ENCODE data around the gene TAGLN3. TPM values are rescaled to one million over a fixed set of nuclear protein-coding genes. Genes with fewer than 3 reads are reported as not detected.

Gene TAGLN3
- total RNA-seq, 1 donor: not detected

DNA sequence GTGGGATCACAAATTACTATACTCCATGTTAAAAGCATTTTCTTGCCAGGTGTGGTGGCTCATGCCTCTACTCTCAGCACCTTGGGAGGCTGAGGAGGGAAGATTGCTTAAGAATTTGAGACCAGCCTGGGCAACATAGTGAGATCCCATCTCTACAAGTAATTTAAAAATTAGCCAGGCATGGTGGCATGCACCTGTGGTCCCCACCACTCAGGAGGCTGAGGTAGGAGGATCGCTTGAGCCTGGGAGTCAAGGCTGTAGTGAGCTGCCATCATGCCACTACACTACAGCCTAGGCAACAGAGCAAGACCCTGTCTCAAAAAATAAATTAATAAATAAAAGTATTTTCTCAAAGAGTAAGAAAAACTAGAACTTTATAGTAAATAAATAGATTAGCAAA is 42.8 kb upstream of the TAGLN3 start:
- H3K4me3 ChIP-seq (ENCODE audit: low read depth, low read length): no peak overlapping the region
- TF ChIP-seq, protein P1, sequence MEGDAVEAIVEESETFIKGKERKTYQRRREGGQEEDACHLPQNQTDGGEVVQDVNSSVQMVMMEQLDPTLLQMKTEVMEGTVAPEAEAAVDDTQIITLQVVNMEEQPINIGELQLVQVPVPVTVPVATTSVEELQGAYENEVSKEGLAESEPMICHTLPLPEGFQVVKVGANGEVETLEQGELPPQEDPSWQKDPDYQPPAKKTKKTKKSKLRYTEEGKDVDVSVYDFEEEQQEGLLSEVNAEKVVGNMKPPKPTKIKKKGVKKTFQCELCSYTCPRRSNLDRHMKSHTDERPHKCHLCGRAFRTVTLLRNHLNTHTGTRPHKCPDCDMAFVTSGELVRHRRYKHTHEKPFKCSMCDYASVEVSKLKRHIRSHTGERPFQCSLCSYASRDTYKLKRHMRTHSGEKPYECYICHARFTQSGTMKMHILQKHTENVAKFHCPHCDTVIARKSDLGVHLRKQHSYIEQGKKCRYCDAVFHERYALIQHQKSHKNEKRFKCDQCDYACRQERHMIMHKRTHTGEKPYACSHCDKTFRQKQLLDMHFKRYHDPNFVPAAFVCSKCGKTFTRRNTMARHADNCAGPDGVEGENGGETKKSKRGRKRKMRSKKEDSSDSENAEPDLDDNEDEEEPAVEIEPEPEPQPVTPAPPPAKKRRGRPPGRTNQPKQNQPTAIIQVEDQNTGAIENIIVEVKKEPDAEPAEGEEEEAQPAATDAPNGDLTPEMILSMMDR (IDR thresholded peaks at IDR 0.05; ENCODE audit: insufficient read depth, low read depth, low read length): no peak
- no peak for DNase-seq (ENCODE audit: low read depth)

DNA sequence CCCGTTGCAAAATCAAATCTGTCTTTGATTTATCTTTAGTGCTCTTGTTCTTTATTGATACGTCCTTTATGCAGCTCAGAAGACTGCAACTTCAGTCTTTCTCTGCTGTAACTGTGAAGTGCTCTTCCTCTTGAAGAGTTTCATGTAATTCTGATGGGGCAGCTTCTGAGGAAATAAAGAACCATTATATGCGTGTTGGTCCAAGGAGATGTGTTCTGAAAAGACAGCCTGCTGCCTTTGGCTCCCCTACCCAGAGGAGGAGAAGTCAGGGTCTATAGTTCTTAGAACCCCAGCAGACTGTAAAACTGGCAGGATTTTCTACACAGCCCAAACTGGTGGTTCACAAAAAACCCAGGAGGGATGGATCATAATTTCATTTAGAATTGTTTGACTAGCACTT is 42.3 kb upstream of the TAGLN3 start:
- TF ChIP-seq, protein P1 (IDR thresholded peaks at IDR 0.05; ENCODE audit: insufficient read depth, low read depth, low read length): no peak
- no peak overlapping the region for H3K4me3 ChIP-seq (ENCODE audit: low read depth, low read length)
- DNase-seq (ENCODE audit: low read depth): no peak

DNA sequence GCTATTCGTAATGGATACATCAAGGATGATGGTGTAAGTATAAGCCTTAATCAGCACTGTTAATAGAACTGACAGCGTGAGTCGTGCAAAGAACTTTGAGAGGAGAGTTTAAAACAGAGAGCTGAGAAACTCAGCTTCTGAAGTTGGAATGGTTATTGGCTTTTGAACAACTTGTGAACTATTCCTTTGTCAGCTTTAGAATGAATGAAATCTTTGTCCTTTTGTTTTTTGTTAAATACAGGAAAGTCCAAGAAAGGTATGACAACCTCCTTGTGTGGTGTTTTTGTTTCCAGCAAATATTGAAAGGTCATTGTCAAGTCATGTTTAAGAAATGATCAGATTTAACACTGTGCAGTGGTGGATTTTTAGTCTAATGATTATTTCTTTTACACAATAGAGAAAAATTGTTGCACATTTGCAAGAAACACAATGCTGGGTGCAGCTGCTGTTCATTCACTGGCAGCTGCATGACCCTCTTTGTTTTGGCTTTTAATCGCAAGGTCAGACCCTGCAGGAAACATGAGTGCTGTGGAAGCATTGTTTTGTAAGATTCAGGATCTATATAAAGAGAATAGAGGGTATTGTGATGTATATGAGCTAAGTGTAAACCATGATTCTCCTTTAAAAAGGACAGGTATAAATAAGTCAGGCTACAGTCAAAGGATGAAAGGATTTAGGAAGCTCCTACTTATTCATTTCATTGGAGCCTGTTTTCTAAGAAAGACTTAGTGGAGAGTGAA is 41.6 kb upstream of the TAGLN3 start:
- TF ChIP-seq, protein P1 (IDR thresholded peaks at IDR 0.05; ENCODE audit: insufficient read depth, low read depth, low read length): no peak
- DNase-seq (ENCODE audit: low read depth): no peak
- H3K4me3 ChIP-seq (ENCODE audit: low read depth, low read length): no peak overlapping the region

DNA sequence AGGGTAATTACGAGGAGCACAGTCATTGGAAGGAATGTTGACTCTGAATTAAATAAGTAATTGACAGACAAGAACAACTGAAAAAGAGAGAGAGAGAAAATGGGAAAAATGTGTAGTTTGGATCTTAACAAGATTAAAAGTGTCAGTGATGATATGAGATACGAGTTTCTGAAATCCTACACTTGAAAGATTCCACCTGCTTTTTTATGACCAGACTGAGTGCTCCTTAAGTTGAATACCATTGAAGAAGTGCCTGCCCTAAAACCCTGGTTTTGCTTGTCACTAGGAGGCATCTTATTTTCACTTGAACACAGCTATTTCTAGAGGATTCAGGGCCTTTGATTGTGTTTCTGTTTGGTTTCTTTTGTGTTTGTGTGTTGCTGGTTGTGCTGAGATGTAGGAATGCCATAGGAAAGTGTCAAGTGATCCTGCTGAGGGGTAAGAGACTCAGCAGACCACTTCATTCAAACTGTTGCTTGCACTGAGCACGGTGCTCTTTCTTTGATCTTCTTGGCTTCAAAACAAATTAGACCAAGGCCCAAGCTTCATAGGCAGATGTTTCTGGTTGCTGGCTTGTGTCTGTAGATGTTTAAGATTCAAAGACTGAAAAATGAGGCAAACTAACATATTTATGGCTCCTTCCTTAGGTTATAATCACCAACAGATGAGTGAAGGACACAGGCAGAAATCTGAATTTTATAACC is 37.1 kb upstream of the TAGLN3 start:
- no peak overlapping the region for H3K4me3 ChIP-seq (ENCODE audit: low read depth, low read length)
- DNase-seq (ENCODE audit: low read depth): peak; percentile 38

DNA sequence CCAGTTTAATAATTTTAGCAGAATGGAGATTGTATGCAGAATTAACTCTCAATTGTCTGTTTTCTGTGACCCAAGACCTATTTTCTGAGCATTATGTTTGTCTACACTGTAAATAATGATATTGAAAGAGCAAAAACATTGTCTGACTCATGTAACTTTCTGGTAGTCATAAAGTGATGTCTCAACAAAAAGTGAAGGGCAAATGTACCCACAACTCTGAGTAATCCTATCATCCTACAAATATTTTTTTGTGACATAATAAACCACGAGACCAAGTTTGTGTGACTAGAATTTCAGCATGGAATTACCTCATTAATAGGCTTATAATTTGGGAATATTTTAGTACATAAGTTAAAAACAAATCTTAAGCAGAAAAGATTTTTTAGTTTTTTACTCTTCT is 35.3 kb upstream of the TAGLN3 start:
- TF ChIP-seq, protein P1 (IDR thresholded peaks at IDR 0.05; ENCODE audit: insufficient read depth, low read depth, low read length): no peak
- H3K4me3 ChIP-seq (ENCODE audit: low read depth, low read length): no peak overlapping the region
- DNase-seq (ENCODE audit: low read depth): peak; percentile 85

More for the DNA sequence above, 37.1 kb upstream of the TAGLN3 start:
- TF ChIP-seq, protein P1 (IDR thresholded peaks at IDR 0.05; ENCODE audit: insufficient read depth, low read depth, low read length): no peak

DNA sequence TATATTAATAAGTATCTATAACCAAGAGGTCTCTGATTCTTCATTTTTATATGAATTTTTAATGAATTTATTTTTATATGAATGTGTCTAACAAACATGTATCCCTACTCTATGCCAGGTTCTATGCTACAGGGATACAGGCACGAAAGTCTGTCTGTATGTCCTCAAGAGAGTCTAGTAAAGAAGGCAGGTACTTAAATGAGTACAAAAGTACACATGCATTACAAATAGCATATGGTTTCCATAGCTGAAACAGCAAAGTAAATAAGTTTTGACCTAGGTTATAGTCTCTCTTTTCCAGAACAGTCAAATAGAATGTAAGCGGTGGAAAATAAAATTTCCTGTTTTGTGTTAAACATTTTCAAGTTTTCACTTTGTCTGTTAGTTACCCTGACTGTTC is 33.2 kb upstream of the TAGLN3 start:
- no peak overlapping the region for H3K4me3 ChIP-seq (ENCODE audit: low read depth, low read length)
- DNase-seq (ENCODE audit: low read depth): no peak
- TF ChIP-seq, protein P1 (IDR thresholded peaks at IDR 0.05; ENCODE audit: insufficient read depth, low read depth, low read length): no peak

All from fibroblast of villous mesenchyme (primary cell).